Measurements from ENCODE around the gene MYADM. TPM values are rescaled to one million over a fixed set of nuclear protein-coding genes. Genes with fewer than 3 reads are reported as not detected.
"Not testable (repeated sequence)": the region's sequence is repeated elsewhere in the genome, so short reads cannot be mapped to it uniquely, and the experiment has no call there.

MYADM gene
- 4.0 and 4.5 TPM in 2 replicates for total RNA-seq (2014; rRNA removed; shearing (Covaris generic))
- 17.8 and 23.4 TPM in 2 replicates for polyA plus RNA-seq (2015; cell fraction: cytosol; rRNA removed)
- 2.6 and 14.3 TPM in 2 replicates for polyA plus RNA-seq (2015; cell fraction: nucleus; rRNA removed)

- in situ Hi-C loops (cut with HindIII; ENCODE audit: low pct_unique_long_range_greater_than_20kb, low sequenced_read_pairs): no loop called here
- peak; percentile 89 for DNase-seq (ENCODE audit: low read depth, low spot score)
Observed at GRCh38 chr19:53867225-53868090, at the start of gene MYADM. MYADM (plus strand) TSS chr19:53867883; CDS start chr19:53873530, 5,647 bp downstream.

- in situ Hi-C loops (cut with HindIII; ENCODE audit: low pct_unique_long_range_greater_than_20kb, low sequenced_read_pairs): no loop called here
- DNase-seq (ENCODE audit: low read depth, low spot score): peak; percentile 52
Observed at GRCh38 chr19:53818756-53819155, 48.9 kb upstream of the MYADM start.

GRCh38 chr19:53819861-53820260 lies 47.8 kb upstream of the MYADM start:
- in situ Hi-C loops (cut with HindIII; ENCODE audit: low pct_unique_long_range_greater_than_20kb, low sequenced_read_pairs): no loop called here
- DNase-seq (ENCODE audit: low read depth, low spot score): no peak

GRCh38 chr19:53823380-53824120 lies 44.1 kb upstream of the MYADM start:
- DNase-seq (ENCODE audit: low read depth, low spot score): no peak
- in situ Hi-C loops (cut with HindIII; ENCODE audit: low pct_unique_long_range_greater_than_20kb, low sequenced_read_pairs): no loop called here

- DNase-seq (ENCODE audit: low read depth, low spot score): no peak
- in situ Hi-C loops (cut with HindIII; ENCODE audit: low pct_unique_long_range_greater_than_20kb, low sequenced_read_pairs): no loop called here
Observed at GRCh38 chr19:53824134-53824611, 43.5 kb upstream of the MYADM start, which contains the start of gene NLRP12. NLRP12 (minus strand) TSS chr19:53824314; CDS start chr19:53824174, 140 bp downstream.

- no peak for DNase-seq (ENCODE audit: low read depth, low spot score)
Observed at GRCh38 chr19:53826876-53827275, 40.8 kb upstream of the MYADM start.

GRCh38 chr19:53828531-53828930 lies 39.2 kb upstream of the MYADM start:
- no peak for DNase-seq (ENCODE audit: low read depth, low spot score)
- in situ Hi-C loops (cut with HindIII; ENCODE audit: low pct_unique_long_range_greater_than_20kb, low sequenced_read_pairs): no loop called here

More at GRCh38 chr19:53826876-53827275, 40.8 kb upstream of the MYADM start:
- in situ Hi-C loops (cut with HindIII; ENCODE audit: low pct_unique_long_range_greater_than_20kb, low sequenced_read_pairs): no loop called here

- in situ Hi-C loops (cut with HindIII; ENCODE audit: low pct_unique_long_range_greater_than_20kb, low sequenced_read_pairs); DNase-seq (ENCODE audit: low read depth, low spot score): not testable (repeated sequence)
Observed at GRCh38 chr19:53832861-53833260, 34.8 kb upstream of the MYADM start.

GRCh38 chr19:53838446-53838845 lies 29.2 kb upstream of the MYADM start:
- in situ Hi-C loops (cut with HindIII; ENCODE audit: low pct_unique_long_range_greater_than_20kb, low sequenced_read_pairs); DNase-seq (ENCODE audit: low read depth, low spot score): not testable (repeated sequence)

GRCh38 chr19:53840241-53840640 lies 27.4 kb upstream of the MYADM start:
- DNase-seq (ENCODE audit: low read depth, low spot score); in situ Hi-C loops (cut with HindIII; ENCODE audit: low pct_unique_long_range_greater_than_20kb, low sequenced_read_pairs): not testable (repeated sequence)

- in situ Hi-C loops (cut with HindIII; ENCODE audit: low pct_unique_long_range_greater_than_20kb, low sequenced_read_pairs); DNase-seq (ENCODE audit: low read depth, low spot score): not testable (repeated sequence)
Observed at GRCh38 chr19:53840914-53841313, 26.8 kb upstream of the MYADM start.

- in situ Hi-C loops (cut with HindIII; ENCODE audit: low pct_unique_long_range_greater_than_20kb, low sequenced_read_pairs): no loop called here
- DNase-seq (ENCODE audit: low read depth, low spot score): no peak
Observed at GRCh38 chr19:53844849-53845246, 22.8 kb upstream of the MYADM start.

GRCh38 chr19:53847555-53847954 lies 20.1 kb upstream of the MYADM start:
- DNase-seq (ENCODE audit: low read depth, low spot score): no peak
- in situ Hi-C loops (cut with HindIII; ENCODE audit: low pct_unique_long_range_greater_than_20kb, low sequenced_read_pairs): no loop called here

- in situ Hi-C loops (cut with HindIII; ENCODE audit: low pct_unique_long_range_greater_than_20kb, low sequenced_read_pairs): no loop called here
- DNase-seq (ENCODE audit: low read depth, low spot score): no peak
Observed at GRCh38 chr19:53849237-53849676, 18.4 kb upstream of the MYADM start.

GRCh38 chr19:53853707-53854106 lies 14.0 kb upstream of the MYADM start:
- in situ Hi-C loops (cut with HindIII; ENCODE audit: low pct_unique_long_range_greater_than_20kb, low sequenced_read_pairs): no loop called here
- no peak for DNase-seq (ENCODE audit: low read depth, low spot score)

GRCh38 chr19:53864308-53864836 lies 3.3 kb upstream of the MYADM start:
- peak; percentile 80 for DNase-seq (ENCODE audit: low read depth, low spot score)
- in situ Hi-C loops (cut with HindIII; ENCODE audit: low pct_unique_long_range_greater_than_20kb, low sequenced_read_pairs): no loop called here

- in situ Hi-C loops (cut with HindIII; ENCODE audit: low pct_unique_long_range_greater_than_20kb, low sequenced_read_pairs): no loop called here
- DNase-seq (ENCODE audit: low read depth, low spot score): no peak
Observed at GRCh38 chr19:53865523-53865917, 2.2 kb upstream of the MYADM start.
